Suprapubic skin (tissue), 3 donors: Measurements from ENCODE around the gene ARHGAP12.

Source experiments
- POLR2A ChIP-seq, 2 donors: fragments of 450-650 bp; IDR thresholded peaks; one replicate each; pipeline ENCODE4 v1.6.1; 2017; ENCODE audit warnings: antibody characterized with exemption in 2 of 2, mild to moderate bottlenecking in 2 of 2, moderate library complexity in 2 of 2
- TF ChIP-seq, protein P1 (sequence below), 2 donors: fragments of 200-600 bp in 1 of 2; fragments of 450-650 bp in 1 of 2; sonication (generic) in 1 of 2; IDR thresholded peaks; one replicate each; pipeline ENCODE4 v1.5.1; 2016 to 2019; ENCODE audit warnings: antibody characterized with exemption in 2 of 2, mild to moderate bottlenecking in 1 of 2, moderate library complexity in 1 of 2

- TF ChIP-seq, protein P1, sequence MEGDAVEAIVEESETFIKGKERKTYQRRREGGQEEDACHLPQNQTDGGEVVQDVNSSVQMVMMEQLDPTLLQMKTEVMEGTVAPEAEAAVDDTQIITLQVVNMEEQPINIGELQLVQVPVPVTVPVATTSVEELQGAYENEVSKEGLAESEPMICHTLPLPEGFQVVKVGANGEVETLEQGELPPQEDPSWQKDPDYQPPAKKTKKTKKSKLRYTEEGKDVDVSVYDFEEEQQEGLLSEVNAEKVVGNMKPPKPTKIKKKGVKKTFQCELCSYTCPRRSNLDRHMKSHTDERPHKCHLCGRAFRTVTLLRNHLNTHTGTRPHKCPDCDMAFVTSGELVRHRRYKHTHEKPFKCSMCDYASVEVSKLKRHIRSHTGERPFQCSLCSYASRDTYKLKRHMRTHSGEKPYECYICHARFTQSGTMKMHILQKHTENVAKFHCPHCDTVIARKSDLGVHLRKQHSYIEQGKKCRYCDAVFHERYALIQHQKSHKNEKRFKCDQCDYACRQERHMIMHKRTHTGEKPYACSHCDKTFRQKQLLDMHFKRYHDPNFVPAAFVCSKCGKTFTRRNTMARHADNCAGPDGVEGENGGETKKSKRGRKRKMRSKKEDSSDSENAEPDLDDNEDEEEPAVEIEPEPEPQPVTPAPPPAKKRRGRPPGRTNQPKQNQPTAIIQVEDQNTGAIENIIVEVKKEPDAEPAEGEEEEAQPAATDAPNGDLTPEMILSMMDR (IDR thresholded peaks at IDR 0.05) = no peak
- TF ChIP-seq POLR2A (IDR thresholded peaks at IDR 0.05) = no peak
Measured at GRCh38 chr10:31878486-31878885, 50.1 kb downstream of the ARHGAP12 start.
